ENCODE measurements around the gene BICRAL.

- TF ChIP-seq CTCF (IDR thresholded peaks at IDR 0.05; ENCODE audit: low read depth, low read length), result no peak
- no peak for TF ChIP-seq EZH2phosphoT487 (IDR thresholded peaks at IDR 0.05; ENCODE audit: low read depth)
Measured at GRCh38 chr6:42766163-42766670, 15.6 kb upstream of the BICRAL start.

Data from OCI-LY3 (cell line).